Epithelial cell of prostate (primary cell): ENCODE results near the gene IQCN.

ENCODE experiments used
- DNase-seq: peaks from one replicate; pipeline ENCODE4 v3.0.0-alpha.2; 2011; ENCODE audit warnings: low read depth, low spot score
- H3K27ac ChIP-seq: fragments of 450-650 bp; 2 replicates; pipeline ENCODE4 v1.5.1; 2017; ENCODE audit warnings: mild to moderate bottlenecking

The IQCN gene

GRCh38 chr19:18289471-18290301 is 15.4 kb upstream of the IQCN start:
- no peak for DNase-seq
- no peak overlapping the region for H3K27ac ChIP-seq

GRCh38 chr19:18287836-18288772 is 13.9 kb upstream of the IQCN start:
- H3K27ac ChIP-seq: no peak overlapping the region
- no peak for DNase-seq

GRCh38 chr19:18286973-18287635 is 12.9 kb upstream of the IQCN start:
- DNase-seq: no peak
- H3K27ac ChIP-seq: no peak overlapping the region

GRCh38 chr19:18284712-18285360 is 10.6 kb upstream of the IQCN start:
- DNase-seq: no peak
- H3K27ac ChIP-seq: no peak overlapping the region

- no peak overlapping the region for H3K27ac ChIP-seq
- DNase-seq: no peak
Measured at GRCh38 chr19:18283338-18283737, 9.1 kb upstream of the IQCN start.

- DNase-seq: no peak
- H3K27ac ChIP-seq: peak overlapping the region; percentile 98
Measured at GRCh38 chr19:18282788-18283141, 8.5 kb upstream of the IQCN start.

GRCh38 chr19:18282021-18282787 is 8.0 kb upstream of the IQCN start:
- peak overlapping the region; percentile 98 for H3K27ac ChIP-seq
- DNase-seq: no peak

GRCh38 chr19:18281082-18282020 is 7.1 kb upstream of the IQCN start, which contains the start of gene JUND:
Gene JUND (minus strand): TSS chr19:18281622. CDS start chr19:18281484, 138 bp downstream.
- H3K27ac ChIP-seq: peak within 1 kb of the TSS; percentile 98
- peak; percentile 89 for DNase-seq

- peak overlapping the region; percentile 98 for H3K27ac ChIP-seq
- DNase-seq: peak; percentile 26
Measured at GRCh38 chr19:18280247-18281081, 6.2 kb upstream of the IQCN start.

GRCh38 chr19:18279516-18280246 is 5.4 kb upstream of the IQCN start:
- peak; percentile 76 for DNase-seq
- H3K27ac ChIP-seq: peak overlapping the region; percentile 98

GRCh38 chr19:18279266-18279515 is 4.9 kb upstream of the IQCN start:
- H3K27ac ChIP-seq: peak overlapping the region; percentile 98
- DNase-seq: no peak

- DNase-seq: no peak
- peak overlapping the region; percentile 98 for H3K27ac ChIP-seq
Measured at GRCh38 chr19:18278521-18279265, 4.4 kb upstream of the IQCN start.

GRCh38 chr19:18274781-18275356 is 617 bp upstream of the IQCN start:
- H3K27ac ChIP-seq: peak overlapping the region; percentile 74
- no peak for DNase-seq

- no peak for DNase-seq
- no peak overlapping the region for H3K27ac ChIP-seq
Measured at GRCh38 chr19:18273561-18274218, 562 bp downstream of the IQCN start.

- H3K27ac ChIP-seq: no peak overlapping the region
- DNase-seq: no peak
Measured at GRCh38 chr19:18271433-18271841, 2.8 kb downstream of the IQCN start.
